HL-60 (cell line): Measurements from ENCODE around the gene EVI5L.

Source experiments
- CTCF ChIP-seq: IDR thresholded peaks from one replicate; pipeline ENCODE4 v1.5.1; 2011; ENCODE audit warnings: low read length, control low read depth, inconsistent platforms; ENCODE audit not compliant: insufficient read depth
- POLR2AphosphoS5 ChIP-seq: IDR thresholded peaks from 2 replicates; pipeline ENCODE4 v1.6.1; 2012; ENCODE audit warnings: low read depth
- REST ChIP-seq: IDR thresholded peaks from 2 replicates; pipeline ENCODE4 v1.6.1; 2012; ENCODE audit warnings: low read depth; ENCODE audit not compliant: insufficient replicate concordance

- TF ChIP-seq CTCF (no peak), REST (no peak), POLR2AphosphoS5 (no peak)
These were observed 75.2 kb downstream of the EVI5L start for GRCh38 chr19:7905268-7905667.
